HG03378 (cell line): ENCODE data around the gene IFITM10.
"Not testable (repeated sequence)": the region's sequence is repeated elsewhere in the genome, so short reads cannot be mapped to it uniquely, and the experiment has no call there.

Experiments
- ATAC-seq: cut with Tn5 transposase; IDR thresholded peaks from one replicate; pipeline ENCODE4 v1.9.1; 2021; ENCODE audit warnings: mild to moderate bottlenecking, moderate library complexity; ENCODE audit not compliant: unreplicated experiment

Gene IFITM10

GRCh38 chr11:1778141-1778911 lies 27.9 kb upstream of the IFITM10 start:
- ATAC-seq = no peak

GRCh38 chr11:1777737-1778136 lies 27.3 kb upstream of the IFITM10 start:
- ATAC-seq = no peak

GRCh38 chr11:1776944-1777715 lies 26.7 kb upstream of the IFITM10 start:
- ATAC-seq = no peak

DNA sequence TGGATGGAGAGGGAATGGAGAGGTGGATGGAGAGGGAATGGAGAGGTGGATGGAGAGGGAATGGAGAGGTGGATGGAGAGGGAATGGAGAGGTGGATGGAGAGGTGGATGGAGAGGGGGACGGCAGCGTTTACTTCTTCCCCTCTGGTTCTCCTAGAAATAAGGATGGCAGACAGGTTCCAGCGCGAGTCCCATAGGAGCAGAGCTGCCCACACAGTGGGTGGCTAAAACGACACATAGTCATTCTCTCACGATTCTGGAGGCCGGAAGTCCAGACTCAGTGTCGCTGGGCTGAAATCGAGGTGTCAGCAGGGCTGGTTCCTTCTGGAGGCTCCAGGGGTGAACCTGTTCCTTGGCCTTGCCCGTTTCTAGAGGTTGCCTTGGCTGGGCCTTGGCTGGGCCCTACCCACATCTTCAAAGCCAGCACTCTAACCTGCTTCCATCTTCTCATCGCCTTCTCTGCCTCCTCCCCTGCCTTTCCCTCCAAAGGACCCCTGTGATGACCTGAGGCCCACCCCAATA lies 26.0 kb upstream of the IFITM10 start:
- no peak for ATAC-seq

GRCh38 chr11:1774886-1775285 lies 24.5 kb upstream of the IFITM10 start:
- ATAC-seq = no peak

GRCh38 chr11:1773994-1774550 lies 23.7 kb upstream of the IFITM10 start:
- no peak for ATAC-seq

DNA sequence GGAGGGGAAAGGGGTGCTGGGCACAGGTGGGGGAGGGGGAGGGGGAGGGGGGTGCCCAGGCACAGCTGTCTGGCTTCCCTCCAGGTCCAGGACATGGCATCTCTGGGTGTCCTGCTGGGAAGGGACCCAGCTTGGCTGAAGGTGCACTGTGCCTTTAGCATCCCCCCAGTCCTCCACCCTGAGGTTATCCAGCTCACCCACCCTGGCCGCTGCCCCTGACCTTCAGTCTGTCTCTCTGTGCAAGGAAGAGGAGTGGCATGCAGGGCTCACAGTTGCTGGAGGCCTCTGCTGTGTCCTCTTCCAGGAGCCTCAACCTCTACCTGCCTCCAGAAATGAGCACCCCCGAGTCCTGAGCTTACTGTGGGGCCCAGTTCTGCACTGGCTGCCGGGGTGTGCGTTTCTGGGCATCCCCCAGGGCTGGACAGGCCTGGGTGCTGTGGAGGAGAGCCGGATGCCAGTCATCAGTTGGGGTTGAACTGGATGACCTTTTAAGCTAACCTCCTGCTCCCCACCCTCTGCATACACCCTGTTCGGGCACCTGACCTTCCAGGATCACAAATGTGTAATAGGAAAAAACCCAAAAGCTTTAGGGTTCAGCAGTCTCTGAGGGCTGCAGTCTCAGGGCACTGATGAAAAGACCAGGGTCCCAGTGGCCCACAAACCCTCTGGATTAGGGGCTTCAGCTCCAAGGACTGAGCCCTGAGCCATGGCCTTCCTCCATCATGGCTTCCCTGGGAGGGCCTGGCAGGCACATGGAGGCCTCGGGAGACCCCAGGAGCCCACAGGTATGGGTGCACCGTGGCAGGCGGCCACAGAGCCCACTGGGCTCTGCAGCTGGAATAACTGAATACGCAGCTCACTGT lies 23.0 kb upstream of the IFITM10 start:
- no peak for ATAC-seq

DNA sequence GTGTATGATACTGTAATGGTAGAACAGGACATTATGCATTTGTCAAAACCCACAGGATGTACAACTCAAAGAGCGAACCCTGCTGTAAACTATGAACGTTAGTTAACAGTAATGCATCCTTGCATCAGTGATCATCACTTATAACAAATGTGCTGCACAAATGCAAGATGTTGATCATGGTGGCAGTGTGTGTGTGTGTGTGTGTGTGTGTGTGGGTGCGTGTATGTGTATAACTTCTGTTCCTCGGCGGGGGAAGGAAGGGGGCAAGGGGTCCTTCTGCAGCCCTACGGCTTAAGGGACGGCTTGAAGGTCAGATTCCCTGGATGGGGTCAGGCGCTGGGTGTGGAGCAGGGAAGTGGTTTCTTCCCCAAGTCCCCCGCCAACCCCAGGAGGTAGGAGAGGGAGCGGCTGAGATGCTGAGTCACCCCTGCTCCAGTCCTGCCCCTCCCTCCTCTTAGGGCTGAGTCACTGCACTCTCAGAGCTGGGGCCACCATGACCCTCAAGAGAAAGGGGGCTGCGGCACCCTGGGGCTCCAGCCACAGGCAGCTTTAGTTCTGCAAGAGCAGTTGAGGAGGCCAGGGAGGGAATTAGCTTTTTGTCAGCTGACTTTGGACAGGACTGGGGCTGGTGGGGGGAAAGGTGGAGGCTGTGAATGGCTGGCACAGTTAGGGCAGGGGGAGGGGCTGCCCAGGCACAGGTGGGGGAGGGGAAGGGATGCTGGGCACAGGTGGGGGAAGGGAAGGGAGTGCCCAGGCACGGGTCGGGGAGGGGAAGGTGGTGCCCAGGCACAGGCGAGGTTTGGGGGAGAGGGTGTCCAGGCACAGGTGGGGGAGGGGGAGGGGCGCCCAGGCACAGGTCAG lies 22.1 kb upstream of the IFITM10 start:
- ATAC-seq = no peak

DNA sequence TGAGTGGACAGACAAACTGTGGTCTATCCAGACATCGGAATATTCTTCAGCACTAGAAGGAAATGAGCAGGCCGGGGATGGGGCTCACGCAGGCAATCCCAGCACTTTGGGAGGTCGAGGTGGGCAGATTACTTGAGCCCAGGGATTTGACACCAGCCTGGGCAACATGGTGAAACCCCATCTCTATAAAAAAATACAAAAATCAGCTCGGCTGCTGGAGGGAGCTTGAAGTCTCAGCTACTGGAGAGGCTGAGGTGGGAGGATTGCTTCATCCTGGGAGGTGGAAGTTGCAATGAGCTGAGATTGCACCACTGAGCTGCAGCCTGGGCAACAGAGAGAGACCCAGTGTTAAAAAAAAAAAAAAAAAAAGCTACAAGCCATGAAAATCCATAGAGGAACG lies 21.3 kb upstream of the IFITM10 start:
- no peak for ATAC-seq

GRCh38 chr11:1771273-1771672 lies 20.9 kb upstream of the IFITM10 start:
- no peak for ATAC-seq

- no peak for ATAC-seq
These were observed 20.1 kb upstream of the IFITM10 start for GRCh38 chr11:1770528-1770927.

DNA sequence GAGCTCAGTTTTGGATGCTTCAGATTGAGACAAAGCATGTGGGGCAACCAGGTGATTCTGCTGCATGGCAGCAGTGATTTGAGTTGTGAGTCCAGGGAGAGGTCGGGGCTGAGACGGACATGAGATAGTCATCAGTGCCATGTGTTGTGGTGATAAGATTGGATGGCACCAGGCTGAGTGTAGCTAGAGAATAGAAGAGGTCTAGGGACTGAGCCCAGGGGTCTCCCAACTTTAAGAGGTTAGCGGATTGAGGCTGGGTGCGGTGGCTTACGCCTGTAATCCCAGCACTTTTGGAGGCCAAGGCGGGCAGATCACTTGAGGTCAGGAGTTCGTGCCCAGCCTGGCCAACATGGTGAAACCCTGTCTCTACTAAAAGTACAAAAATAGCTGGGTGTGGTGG lies 19.7 kb upstream of the IFITM10 start:
- no peak for ATAC-seq

DNA sequence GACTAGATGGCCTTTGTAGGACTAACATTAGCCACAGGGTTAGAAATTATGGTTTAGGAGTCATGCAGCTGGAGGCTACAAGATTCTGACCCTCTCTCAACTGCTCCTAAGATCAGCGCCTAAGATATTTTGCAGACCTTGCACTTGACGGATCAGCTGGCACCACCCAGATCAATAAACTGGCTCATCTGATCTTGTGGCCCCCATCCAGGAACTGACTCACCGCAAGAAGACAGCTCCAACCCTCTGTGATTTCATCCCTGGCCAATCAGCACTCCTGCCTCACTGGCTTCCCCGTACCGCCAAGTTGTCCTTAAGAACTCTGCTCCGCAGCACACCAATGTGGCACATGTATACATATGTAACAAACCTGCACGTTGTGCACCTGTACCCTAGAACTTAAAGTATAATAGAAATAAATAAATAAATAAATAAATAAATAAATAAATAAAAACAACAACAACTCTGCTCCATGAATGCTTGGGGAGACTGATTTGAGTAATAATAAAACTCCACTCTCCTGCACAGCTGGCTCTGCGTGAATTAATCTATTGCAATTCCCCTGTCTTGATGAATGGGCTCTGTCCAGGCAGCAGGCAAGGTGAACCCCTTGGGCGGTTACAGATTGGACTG lies 19.0 kb upstream of the IFITM10 start:
- ATAC-seq = not testable (repeated sequence)

DNA sequence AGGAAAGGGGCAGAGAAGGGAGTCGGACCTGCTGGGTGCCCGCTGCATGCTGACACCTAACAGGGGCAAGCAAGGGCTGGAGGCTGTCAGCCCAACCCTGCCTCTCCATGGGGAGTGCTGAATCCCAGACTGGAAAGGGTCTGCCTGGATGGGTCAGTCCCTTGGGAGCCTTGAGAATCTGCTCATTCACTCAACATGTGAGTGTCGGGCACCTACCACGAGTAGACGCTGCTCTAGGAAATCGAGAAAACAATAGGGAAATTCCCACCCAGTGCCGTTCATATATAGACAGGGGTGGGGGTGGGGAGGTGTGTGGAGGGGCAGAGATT lies 17.7 kb upstream of the IFITM10 start:
- ATAC-seq = no peak

- ATAC-seq = no peak
These were observed 17.2 kb upstream of the IFITM10 start for GRCh38 chr11:1767399-1768140.

DNA sequence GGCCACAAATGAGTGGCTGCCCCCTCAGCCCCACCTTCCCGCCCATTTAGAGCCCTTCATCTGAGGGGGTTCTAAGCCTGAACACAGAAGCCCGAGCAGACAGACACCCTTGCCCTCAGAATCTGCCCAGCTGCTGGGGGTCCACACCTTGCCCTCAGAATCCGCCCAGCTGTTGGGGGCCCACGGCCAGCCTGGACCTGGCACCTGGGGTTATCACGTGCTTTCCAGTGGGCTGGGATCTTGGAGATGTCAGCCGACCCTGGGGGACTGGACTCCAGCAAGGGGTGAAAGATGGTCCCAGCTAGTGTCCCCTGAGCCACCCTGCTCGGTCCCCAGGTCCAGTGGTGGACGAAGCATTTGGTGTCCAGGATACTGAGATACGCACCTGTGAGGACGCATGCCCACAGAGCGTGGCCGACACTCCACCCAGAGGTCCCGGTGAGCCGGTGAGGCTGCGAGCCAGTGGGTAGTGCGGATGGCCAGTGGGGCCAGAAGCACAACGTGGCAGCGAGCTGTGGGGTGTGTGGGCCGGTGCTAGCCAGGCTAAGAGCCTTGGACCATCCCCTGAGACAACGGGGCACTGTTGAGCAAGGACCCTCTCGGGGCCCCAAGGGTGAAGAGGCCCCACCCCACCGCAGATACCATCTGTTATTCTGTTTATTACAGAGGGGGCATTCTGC lies 16.5 kb upstream of the IFITM10 start:
- ATAC-seq = no peak

DNA sequence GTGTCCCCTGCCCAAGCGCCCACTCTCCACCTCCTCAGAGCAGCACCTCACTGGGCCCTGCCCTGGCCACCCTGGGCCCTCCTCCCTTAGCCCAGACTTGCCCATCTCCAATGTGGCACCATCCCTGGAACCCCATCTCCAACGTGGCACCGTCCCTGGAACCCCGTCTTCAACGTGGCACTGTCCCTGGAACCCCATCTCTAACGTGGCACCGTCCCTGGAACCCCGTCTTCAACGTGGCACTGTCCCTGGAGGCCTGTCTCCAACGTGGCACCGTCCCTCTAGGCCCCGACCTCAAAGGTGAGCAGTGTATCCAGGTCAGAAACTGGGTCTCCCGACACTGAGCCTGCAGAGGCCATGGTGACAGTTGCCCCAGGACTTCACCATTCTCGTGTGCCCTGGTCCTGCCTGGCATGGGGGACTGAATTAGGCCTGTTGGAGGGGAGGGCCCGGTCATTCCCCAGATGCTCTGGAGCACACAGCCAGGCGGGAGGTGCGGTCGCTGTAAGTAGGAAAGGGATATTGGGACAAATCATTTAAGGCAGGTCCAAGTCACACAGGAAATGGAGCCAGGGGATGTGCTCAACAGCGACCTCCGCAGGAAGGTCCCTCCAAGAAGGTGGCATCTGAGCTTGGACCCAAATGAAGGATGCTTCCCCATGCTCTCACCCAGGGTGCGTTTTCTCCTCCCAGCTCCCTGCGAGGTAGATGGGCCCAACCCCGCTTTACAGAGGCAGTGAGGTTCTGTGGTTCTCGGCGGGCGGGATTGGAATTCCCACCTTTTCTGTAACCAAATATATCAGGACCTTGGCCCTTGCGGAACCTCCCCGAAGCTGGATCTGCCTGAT lies 15.7 kb upstream of the IFITM10 start:
- no peak for ATAC-seq
